Suprapubic skin (tissue), 4 donors: ENCODE results near the gene AHNAK2.
"Not testable (repeated sequence)": the region's sequence is repeated elsewhere in the genome, so short reads cannot be mapped to it uniquely, and the experiment has no call there.

Experiments
- CTCF ChIP-seq, 2 donors: fragments of 200-600 bp in 1 of 2; fragments of 450-650 bp in 1 of 2; sonication (generic) in 1 of 2; IDR thresholded peaks; one replicate each; pipeline ENCODE4 v1.5.1; 2016 to 2019; ENCODE audit warnings: antibody characterized with exemption in 2 of 2, mild to moderate bottlenecking in 1 of 2, moderate library complexity in 1 of 2
- EP300 ChIP-seq: sonication (generic); formaldehyde crosslinking; IDR thresholded peaks from one replicate; pipeline ENCODE4 v1.6.1; 2017; ENCODE audit warnings: antibody characterized with exemption
- POLR2A ChIP-seq, 2 donors: fragments of 450-650 bp; IDR thresholded peaks; one replicate each; pipeline ENCODE4 v1.6.1; 2017; ENCODE audit warnings: antibody characterized with exemption in 2 of 2, mild to moderate bottlenecking in 2 of 2, moderate library complexity in 2 of 2
- POLR2AphosphoS5 ChIP-seq, 3 donors: sonication (generic); formaldehyde crosslinking; IDR thresholded peaks; one replicate each; pipeline ENCODE4 v1.6.1; 2017; ENCODE audit warnings: antibody characterized with exemption in 3 of 3

GRCh38 chr14:104949406-104949955 lies 28.7 kb downstream of the AHNAK2 start:
- not testable (repeated sequence) for TF ChIP-seq CTCF (IDR thresholded peaks at IDR 0.05); POLR2AphosphoS5 (IDR thresholded peaks at IDR 0.05); EP300; POLR2A (IDR thresholded peaks at IDR 0.05)
